Epithelial cell of prostate (primary cell): Measurements from ENCODE around the gene SERPINB10.

Experiments used
- DNase-seq: peaks from one replicate; pipeline ENCODE4 v3.0.0-alpha.2; 2011; ENCODE audit warnings: low read depth, low spot score
- H3K27ac ChIP-seq: fragments of 450-650 bp; 2 replicates; pipeline ENCODE4 v1.5.1; 2017; ENCODE audit warnings: mild to moderate bottlenecking

SERPINB10 gene

DNA sequence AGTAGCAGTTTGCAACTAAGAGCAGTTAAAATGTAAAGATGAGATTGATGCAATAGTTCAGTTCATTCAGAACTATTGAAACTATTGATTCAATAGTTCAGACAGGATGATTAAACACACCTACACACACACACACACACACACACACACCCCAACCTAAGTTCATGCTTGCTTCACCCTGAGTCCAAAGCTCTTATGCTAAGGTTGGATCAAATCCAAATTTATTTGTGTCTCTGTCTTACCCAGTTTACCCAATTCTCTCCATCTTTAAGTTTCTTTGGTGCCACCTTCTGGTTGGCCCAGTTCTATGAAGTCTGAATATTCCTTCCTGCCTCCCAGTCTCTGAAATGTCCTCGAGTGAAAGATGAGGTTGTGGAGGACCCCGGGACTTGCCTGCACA lies 67.2 kb downstream of the SERPINB10 start:
- no peak for DNase-seq
- H3K27ac ChIP-seq, result no peak overlapping the region

DNA sequence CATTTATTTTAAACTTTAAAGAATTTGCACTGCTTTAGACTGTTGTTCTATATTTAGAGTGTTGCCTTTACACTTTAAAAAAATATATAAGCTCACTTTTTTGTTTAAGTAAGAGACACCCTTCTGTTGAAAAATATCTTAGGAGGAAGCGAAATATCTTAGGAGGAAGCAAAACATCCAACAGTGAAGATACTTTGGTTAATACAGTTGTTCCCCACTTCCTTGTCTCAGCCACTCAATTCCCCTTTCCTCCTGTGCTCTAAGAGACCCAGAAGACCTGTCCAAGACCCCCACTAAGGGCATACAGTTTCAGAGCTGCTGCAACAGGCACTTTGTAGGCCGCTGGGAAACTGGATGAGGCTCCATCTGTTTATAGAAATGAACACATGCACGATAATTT lies 67.9 kb downstream of the SERPINB10 start:
- no peak for DNase-seq
- no peak overlapping the region for H3K27ac ChIP-seq

- H3K27ac ChIP-seq, result no peak overlapping the region
- DNase-seq, result no peak
These were observed 69.3 kb downstream of the SERPINB10 start for GRCh38 chr18:63977040-63977439.

- DNase-seq, result no peak
- no peak overlapping the region for H3K27ac ChIP-seq
These were observed 71.7 kb downstream of the SERPINB10 start for GRCh38 chr18:63979409-63979920.

DNA sequence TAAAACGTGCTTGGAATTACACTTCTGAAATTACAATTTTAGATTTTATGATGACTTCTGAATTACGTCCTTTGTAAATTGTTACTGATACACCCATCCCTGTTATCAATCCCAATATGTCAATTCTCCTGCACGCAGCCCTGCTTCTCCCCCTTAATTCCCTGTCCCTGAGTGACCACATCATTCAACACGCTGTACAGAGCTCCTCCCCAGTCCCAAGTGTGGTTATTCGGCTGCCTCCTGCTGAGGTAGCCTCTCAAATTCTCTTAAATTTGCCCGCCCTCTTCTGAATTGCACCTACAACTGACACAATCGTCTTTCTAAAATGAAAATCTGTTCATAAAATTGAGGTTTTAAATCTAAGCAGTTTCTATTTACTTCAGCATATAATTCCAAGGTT lies 72.3 kb downstream of the SERPINB10 start:
- DNase-seq, result no peak
- no peak overlapping the region for H3K27ac ChIP-seq

DNA sequence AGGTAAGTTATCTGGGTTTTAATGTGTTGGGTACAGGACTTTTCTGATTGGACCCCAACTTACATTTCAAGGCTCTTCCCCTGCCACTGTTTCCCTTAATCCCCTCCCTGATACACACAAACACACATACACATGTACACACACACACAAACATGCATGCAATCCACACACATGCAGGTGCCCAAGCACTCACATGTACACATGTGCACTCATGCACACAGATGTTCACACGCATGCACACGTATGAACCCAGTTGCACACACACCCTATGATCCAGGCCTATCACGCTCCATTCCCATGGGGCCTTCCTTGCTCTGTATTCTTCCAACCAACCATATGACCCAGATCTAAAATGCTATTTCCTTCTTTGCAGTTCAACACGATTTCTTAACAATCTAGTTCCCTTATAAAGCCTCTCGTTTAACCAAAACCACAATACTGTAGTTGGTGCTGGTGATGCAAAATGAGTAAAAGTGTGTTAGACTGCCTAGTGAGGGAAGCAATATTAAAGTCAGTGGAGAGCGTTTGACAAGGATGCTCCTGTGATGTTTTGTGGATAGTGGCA lies 73.2 kb downstream of the SERPINB10 start:
- no peak for DNase-seq
- no peak overlapping the region for H3K27ac ChIP-seq

GRCh38 chr18:63981719-63982118 lies 74.0 kb downstream of the SERPINB10 start:
- no peak overlapping the region for H3K27ac ChIP-seq
- DNase-seq, result no peak

GRCh38 chr18:63982361-63982760 lies 74.6 kb downstream of the SERPINB10 start:
- DNase-seq, result no peak
- no peak overlapping the region for H3K27ac ChIP-seq
